Renal cortical epithelial cell (primary cell): ENCODE data around the gene MORN4. TPM values are rescaled to one million over a fixed set of nuclear protein-coding genes. Genes with fewer than 3 reads are reported as not detected.
"Not testable (repeated sequence)": the region's sequence is repeated elsewhere in the genome, so short reads cannot be mapped to it uniquely, and the experiment has no call there.

Experiments used
- DNase-seq: peaks from one replicate; pipeline ENCODE4 v3.0.0-alpha.2; 2011; ENCODE audit warnings: low read depth
- total RNA-seq: library from RNA; depleted of rRNA; stranded (reverse); fragments of >200 nt; gene quantifications from 2 replicates; pipeline ENCODE4 v1.2.3, GENCODE V29; 2014

MORN4 gene
- total RNA-seq, 1 donor from 2014 or later, result 3.5 TPM

GRCh38 chr10:97640868-97641811, 7.8 kb upstream of the MORN4 start:
- DNase-seq, result peak; percentile 24

- peak; percentile 97 for DNase-seq
These were observed 7.0 kb upstream of the MORN4 start, which contains the start of gene PI4K2A for GRCh38 chr10:97640174-97640867. Gene PI4K2A, plus strand, starts transcription at chr10:97640671. Its CDS starts 72 bp downstream, at chr10:97640743.

GRCh38 chr10:97639090-97639489, 5.8 kb upstream of the MORN4 start:
- not testable (repeated sequence) for DNase-seq

- DNase-seq, result no peak
These were observed 2.3 kb upstream of the MORN4 start for GRCh38 chr10:97635577-97635976.

- no peak for DNase-seq
These were observed 621 bp upstream of the MORN4 start for GRCh38 chr10:97633921-97634320.

- DNase-seq, result no peak
These were observed 2.2 kb downstream of the MORN4 start for GRCh38 chr10:97631098-97631497.

- peak; percentile 78 for DNase-seq
These were observed 4.0 kb downstream of the MORN4 start for GRCh38 chr10:97629289-97629688.

- no peak for DNase-seq
These were observed 5.1 kb downstream of the MORN4 start for GRCh38 chr10:97628228-97628627.

- no peak for DNase-seq
These were observed 5.6 kb downstream of the MORN4 start for GRCh38 chr10:97627731-97628130.

- DNase-seq, result no peak
These were observed 10.0 kb downstream of the MORN4 start for GRCh38 chr10:97623277-97623676.

GRCh38 chr10:97618733-97619132, 14.6 kb downstream of the MORN4 start:
- DNase-seq, result no peak

GRCh38 chr10:97618285-97618684, 15.0 kb downstream of the MORN4 start:
- DNase-seq, result no peak

- DNase-seq, result peak; percentile 66
These were observed 20.9 kb downstream of the MORN4 start for GRCh38 chr10:97612386-97612785.

- no peak for DNase-seq
These were observed 21.8 kb downstream of the MORN4 start for GRCh38 chr10:97611473-97611872.

GRCh38 chr10:97608991-97609561, 24.2 kb downstream of the MORN4 start:
- DNase-seq, result no peak

- DNase-seq, result no peak
These were observed 26.1 kb downstream of the MORN4 start for GRCh38 chr10:97607095-97607636.

GRCh38 chr10:97601268-97602215, 31.8 kb downstream of the MORN4 start:
- DNase-seq, result no peak

- no peak for DNase-seq
These were observed 32.7 kb downstream of the MORN4 start for GRCh38 chr10:97600616-97601015.

- DNase-seq, result no peak
These were observed 34.1 kb downstream of the MORN4 start for GRCh38 chr10:97599272-97599619.

- DNase-seq, result peak; percentile 38
These were observed 34.7 kb downstream of the MORN4 start for GRCh38 chr10:97598407-97599271.
